ENCODE data around the gene BCAR3. TPM values are rescaled to one million over a fixed set of nuclear protein-coding genes. Genes with fewer than 3 reads are reported as not detected.

The BCAR3 gene
- total RNA-seq, 1 donor from 2014 or later = 59.5 TPM

DNA sequence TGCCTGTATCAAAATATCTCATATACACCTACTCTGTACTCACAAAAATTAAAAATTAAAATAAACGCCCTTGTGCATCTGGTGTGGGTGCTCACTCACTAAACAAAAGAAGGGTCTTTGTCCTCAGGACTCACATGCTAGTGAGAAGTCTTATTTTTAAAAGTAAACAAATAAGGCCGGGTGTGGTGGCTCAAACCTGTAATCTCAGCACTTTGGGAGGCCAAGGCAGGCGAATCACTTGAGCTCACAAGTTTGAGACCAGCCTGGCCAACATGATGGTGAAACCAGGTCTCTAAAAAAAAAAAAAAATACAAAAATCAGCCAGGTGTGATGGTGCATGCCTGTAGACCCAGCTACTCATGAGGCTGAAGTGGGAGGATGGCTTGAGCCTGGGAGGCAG lies 51.5 kb downstream of the BCAR3 start:
- intact Hi-C loops (cut with micrococcal nuclease) = loop anchor here (2.0 kb wide), 1 partner anchor 79 kb away; no protein-coding TSS in a partner anchor
- peaks cover 9% of the 10 kb centered on the region for H3K4me1 Mint-ChIP-seq
- no peak for DNase-seq
- H3K27me3 Mint-ChIP-seq = no peaks in the 10 kb centered on the region
- CTCF ChIA-PET = interaction anchor here (1.0 to 10.5 kb wide), 30 partner anchors 8 to 336 kb away, joined by 3 to 458 read pairs (median 6); partner anchors contain the start of genes BCAR3 and FNBP1L
- POLR2A ChIA-PET = interaction anchor here (1.1 to 3.6 kb wide), 5 partner anchors 10 to 215 kb away, joined by 4 to 24 read pairs (median 7); no protein-coding TSS in a partner anchor
- no peak for ATAC-seq (ENCODE audit: low read depth)
- H3K4me3 Mint-ChIP-seq = no peak overlapping the region
- H3K9me3 Mint-ChIP-seq = no peaks in the 10 kb centered on the region
- H3K36me3 Mint-ChIP-seq (ENCODE audit: low read depth) = peaks cover 11% of the 10 kb centered on the region
- TF ChIP-seq, protein P1, sequence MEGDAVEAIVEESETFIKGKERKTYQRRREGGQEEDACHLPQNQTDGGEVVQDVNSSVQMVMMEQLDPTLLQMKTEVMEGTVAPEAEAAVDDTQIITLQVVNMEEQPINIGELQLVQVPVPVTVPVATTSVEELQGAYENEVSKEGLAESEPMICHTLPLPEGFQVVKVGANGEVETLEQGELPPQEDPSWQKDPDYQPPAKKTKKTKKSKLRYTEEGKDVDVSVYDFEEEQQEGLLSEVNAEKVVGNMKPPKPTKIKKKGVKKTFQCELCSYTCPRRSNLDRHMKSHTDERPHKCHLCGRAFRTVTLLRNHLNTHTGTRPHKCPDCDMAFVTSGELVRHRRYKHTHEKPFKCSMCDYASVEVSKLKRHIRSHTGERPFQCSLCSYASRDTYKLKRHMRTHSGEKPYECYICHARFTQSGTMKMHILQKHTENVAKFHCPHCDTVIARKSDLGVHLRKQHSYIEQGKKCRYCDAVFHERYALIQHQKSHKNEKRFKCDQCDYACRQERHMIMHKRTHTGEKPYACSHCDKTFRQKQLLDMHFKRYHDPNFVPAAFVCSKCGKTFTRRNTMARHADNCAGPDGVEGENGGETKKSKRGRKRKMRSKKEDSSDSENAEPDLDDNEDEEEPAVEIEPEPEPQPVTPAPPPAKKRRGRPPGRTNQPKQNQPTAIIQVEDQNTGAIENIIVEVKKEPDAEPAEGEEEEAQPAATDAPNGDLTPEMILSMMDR (IDR thresholded peaks at IDR 0.05) = no peak
- H3K27ac Mint-ChIP-seq = no peak overlapping the region

DNA sequence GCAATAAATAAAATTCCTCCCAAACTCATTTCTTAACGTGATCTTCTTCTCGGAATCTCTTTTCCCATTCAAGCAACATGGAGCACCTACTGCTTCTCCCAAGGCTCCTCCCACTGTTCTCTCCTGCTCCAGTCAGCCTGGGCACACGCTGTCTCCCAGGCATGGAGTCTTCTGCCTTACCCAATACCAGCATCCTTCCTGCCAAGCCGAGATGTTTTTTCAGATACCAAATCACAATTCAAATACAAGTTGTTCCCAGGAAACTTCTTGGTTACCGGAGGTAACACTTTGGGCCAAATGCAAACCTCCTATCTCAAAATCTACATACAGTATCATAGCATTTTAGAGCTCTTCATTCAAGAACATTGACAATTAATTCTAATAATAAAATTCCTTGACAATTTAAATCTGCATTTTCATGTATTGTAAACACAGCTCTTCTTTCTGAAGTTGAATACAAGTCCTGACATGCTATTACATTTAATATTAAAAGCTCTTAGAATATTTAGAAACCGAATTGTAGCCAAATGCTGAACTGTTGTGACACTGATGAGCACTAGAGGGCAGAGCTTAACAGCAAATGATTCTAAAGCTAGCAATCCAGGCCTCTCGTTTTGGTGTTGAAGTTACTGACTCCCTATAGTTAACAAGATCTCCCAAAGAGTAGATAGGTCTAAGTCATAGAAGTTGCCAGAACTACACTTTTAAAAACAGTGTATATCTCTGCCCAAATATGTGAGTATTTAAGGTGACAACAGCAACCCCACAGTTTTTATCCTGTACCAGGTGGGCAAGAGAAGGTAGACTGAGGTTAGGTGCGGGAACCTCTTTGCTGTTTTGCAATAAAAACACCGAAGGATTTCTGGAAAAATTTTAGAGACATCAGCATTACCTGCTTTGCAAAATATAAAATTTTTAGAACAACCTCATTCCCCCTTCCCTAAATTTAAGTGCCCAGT lies 52.3 kb downstream of the BCAR3 start:
- POLR2A ChIA-PET = interaction anchor here (0.6 to 3.6 kb wide), 9 partner anchors 9 to 218 kb away, joined by 3 to 24 read pairs (median 4); no protein-coding TSS in a partner anchor
- CTCF ChIA-PET = interaction anchor here (0.5 to 10.5 kb wide), 58 partner anchors 9 to 549 kb away, joined by 3 to 458 read pairs (median 4); partner anchors contain the start of genes BCAR3 and FNBP1L
- DNase-seq = no peak
- Mint-ChIP-seq H3K27me3 (no peaks in the 10 kb centered on the region), H3K4me1 (peaks cover 9% of the 10 kb centered on the region), H3K9me3 (no peaks in the 10 kb centered on the region), H3K36me3 (ENCODE audit: low read depth) (peaks cover 7% of the 10 kb centered on the region), H3K4me3 (no peak overlapping the region), H3K27ac (no peak overlapping the region)
- ATAC-seq (ENCODE audit: low read depth) = peak; percentile 83
- intact Hi-C loops (cut with micrococcal nuclease) = loop anchor here (1.0 to 2.0 kb wide), 11 partner anchors 21 to 325 kb away; partner anchors contain the start of genes BCAR3 and GCLM
- TF ChIP-seq, protein P1 (IDR thresholded peaks at IDR 0.05) = peak; percentile 74

DNA sequence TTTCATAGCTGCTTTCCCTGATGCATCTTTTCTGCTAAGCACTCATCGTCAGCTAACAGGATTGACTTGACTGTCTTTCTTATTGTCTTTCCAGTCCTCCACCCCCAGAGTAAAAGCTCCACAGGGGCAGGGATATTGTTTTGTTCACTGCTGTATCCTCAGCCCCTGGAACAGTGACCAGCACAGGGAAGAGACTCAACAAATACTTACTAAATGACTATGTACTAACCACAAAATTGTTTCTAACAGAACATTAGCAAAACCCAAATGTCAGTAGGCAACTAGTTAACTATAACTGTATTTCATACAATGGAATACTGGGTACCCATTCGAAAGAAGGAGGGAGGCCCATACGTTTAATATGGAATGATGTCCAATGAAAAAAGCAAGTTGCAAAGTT lies 53.0 kb downstream of the BCAR3 start:
- Mint-ChIP-seq H3K4me3 (no peak overlapping the region), H3K9me3 (no peaks in the 10 kb centered on the region), H3K4me1 (peaks cover 9% of the 10 kb centered on the region), H3K36me3 (ENCODE audit: low read depth) (peaks cover 5% of the 10 kb centered on the region), H3K27ac (no peak overlapping the region), H3K27me3 (no peaks in the 10 kb centered on the region)
- ChIA-PET POLR2A (interaction anchor here (0.8 to 3.6 kb wide), 4 partner anchors 9 to 217 kb away, joined by 3 to 24 read pairs (median 8); no protein-coding TSS in a partner anchor), CTCF (interaction anchor here (0.6 to 10.5 kb wide), 35 partner anchors 10 to 337 kb away, joined by 3 to 458 read pairs (median 5); partner anchors contain the start of genes BCAR3 and FNBP1L)
- ATAC-seq (ENCODE audit: low read depth) (no peak), DNase-seq (no peak)
- TF ChIP-seq, protein P1 (IDR thresholded peaks at IDR 0.05) = no peak
- intact Hi-C loops (cut with micrococcal nuclease) = loop anchor here (1.0 to 2.0 kb wide), 10 partner anchors 20 to 324 kb away; partner anchors contain the start of genes BCAR3 and GCLM

DNA sequence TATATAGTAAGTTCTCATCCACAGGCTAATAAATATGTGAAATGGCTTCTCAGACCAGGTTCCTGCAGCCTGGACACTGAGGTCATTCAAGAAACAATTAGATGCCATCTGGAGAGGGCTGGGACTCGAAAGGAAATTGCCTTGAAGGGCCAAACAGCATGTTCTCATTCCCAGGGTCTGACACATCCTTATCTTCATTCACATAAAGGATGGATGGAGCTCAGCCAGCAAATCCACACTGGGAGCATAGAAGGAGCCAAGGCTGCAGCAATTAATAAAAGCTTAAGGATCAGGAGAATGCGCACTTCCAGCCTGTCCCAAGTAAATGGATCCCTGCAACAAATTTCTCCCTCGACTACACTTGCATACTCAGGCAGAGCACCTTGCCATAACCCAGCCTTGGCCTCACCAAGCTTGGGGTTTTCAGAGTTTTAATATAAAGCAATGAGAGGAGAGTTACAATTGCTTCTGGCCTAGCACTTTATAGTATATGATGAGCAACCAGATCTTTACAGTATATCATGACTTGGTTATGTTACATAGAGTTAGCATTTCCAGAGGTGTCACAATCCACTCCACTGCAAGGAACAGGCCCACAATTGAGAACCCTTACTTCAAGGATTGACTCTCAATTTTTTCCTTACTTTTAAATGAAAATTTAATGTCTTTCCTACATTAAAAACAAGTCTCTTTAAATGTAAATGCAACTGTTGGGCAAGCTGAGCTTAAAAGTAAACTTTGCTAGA lies 55.9 kb downstream of the BCAR3 start:
- intact Hi-C loops (cut with micrococcal nuclease) = no loop called here
- POLR2A ChIA-PET = interaction anchor here (0.6 kb wide), 1 partner anchor 281 kb away, joined by 3 read pairs; no protein-coding TSS in a partner anchor
- TF ChIP-seq, protein P1 (IDR thresholded peaks at IDR 0.05) = no peak
- ATAC-seq (ENCODE audit: low read depth) (no peak), DNase-seq (no peak)
- Mint-ChIP-seq H3K27me3 (no peaks in the 10 kb centered on the region), H3K4me1 (peaks cover 8% of the 10 kb centered on the region), H3K4me3 (no peak overlapping the region), H3K36me3 (ENCODE audit: low read depth) (peaks cover 5% of the 10 kb centered on the region), H3K9me3 (no peaks in the 10 kb centered on the region), H3K27ac (no peak overlapping the region)
- CTCF ChIA-PET = interaction anchor here (0.6 to 10.5 kb wide), 3 partner anchors 157 to 220 kb away, joined by 3 to 458 read pairs (median 3); no protein-coding TSS in a partner anchor

Data from activated B cell treated with CpG ODN at 0.5 μM for 24 hours (primary cell).